H9 (cell line): ENCODE measurements around the gene EN1. TPM values are rescaled to one million over a fixed set of nuclear protein-coding genes. Genes with fewer than 3 reads are reported as not detected.

Source experiments
- DNase-seq: peaks from one replicate; pipeline ENCODE4 v3.0.0-alpha.2; 2017
- H2AFZ ChIP-seq: one replicate; pipeline ENCODE4 v1.6.1; 2013; ENCODE audit warnings: mild to moderate bottlenecking, low read length, control low read depth, moderate library complexity
- H2AK5ac ChIP-seq: 2 replicates; pipeline ENCODE4 v1.6.1; 2013; ENCODE audit warnings: low read length, control low read depth, mixed read lengths; ENCODE audit not compliant: insufficient read length
- H2BK120ac ChIP-seq: one replicate; pipeline ENCODE4 v1.6.1; 2013; ENCODE audit warnings: low read depth, mild to moderate bottlenecking, low read length, control low read depth, inconsistent platforms; ENCODE audit not compliant: poor library complexity, severe bottlenecking
- H2BK12ac ChIP-seq: 2 replicates; pipeline ENCODE4 v1.6.1; 2013; ENCODE audit warnings: low read length, control low read depth, mixed read lengths, low read depth; ENCODE audit not compliant: insufficient read length
- H2BK15ac ChIP-seq: 2 replicates; pipeline ENCODE4 v1.6.1; 2013; ENCODE audit warnings: low read depth, low read length, control low read depth
- H2BK20ac ChIP-seq: one replicate; pipeline ENCODE4 v1.6.1; 2013; ENCODE audit warnings: low read depth, mild to moderate bottlenecking, low read length, control low read depth, inconsistent platforms; ENCODE audit not compliant: poor library complexity, severe bottlenecking
- H2BK5ac ChIP-seq: 2 replicates; pipeline ENCODE4 v1.6.1; 2013; ENCODE audit warnings: low read length, control low read depth, mixed read lengths; ENCODE audit not compliant: insufficient read length
- H3K14ac ChIP-seq: 2 replicates; pipeline ENCODE4 v1.6.1; 2013; ENCODE audit warnings: low read length, control low read depth; ENCODE audit not compliant: insufficient read depth
- H3K18ac ChIP-seq: 2 replicates; pipeline ENCODE4 v1.6.1; 2013; ENCODE audit warnings: low read depth, mild to moderate bottlenecking, mixed read lengths, low read length, control low read depth; ENCODE audit not compliant: insufficient read length
- H3K23ac ChIP-seq: 2 replicates; pipeline ENCODE4 v1.6.1; 2013; ENCODE audit warnings: low read length, control low read depth, mixed read lengths, low read depth; ENCODE audit not compliant: insufficient read length
- H3K23me2 ChIP-seq: 2 replicates; pipeline ENCODE4 v1.6.1; 2013; ENCODE audit warnings: low read depth, mild to moderate bottlenecking, mixed read lengths, low read length, control low read depth; ENCODE audit not compliant: insufficient read length, poor library complexity, severe bottlenecking
- H3K27ac ChIP-seq: 2 replicates; pipeline ENCODE4 v1.5.1; 2013; ENCODE audit warnings: low read length, control low read depth, mixed read lengths, low read depth; ENCODE audit not compliant: insufficient read length
- H3K27me3 ChIP-seq: 2 replicates; pipeline ENCODE4 v1.6.1; 2013; ENCODE audit warnings: low read length, control low read depth, inconsistent platforms; ENCODE audit not compliant: insufficient read depth
- H3K4ac ChIP-seq: 2 replicates; pipeline ENCODE4 v1.6.1; 2013; ENCODE audit warnings: low read depth, mild to moderate bottlenecking, control low read depth, inconsistent platforms, low read length, moderate library complexity
- H3K4me1 ChIP-seq: 2 replicates; pipeline ENCODE4 v1.6.1; 2013; ENCODE audit warnings: low read length, control low read depth, inconsistent platforms; ENCODE audit not compliant: insufficient read depth
- H3K4me2 ChIP-seq: 2 replicates; pipeline ENCODE4 v1.6.1; 2013; ENCODE audit warnings: low read length, control low read depth, mixed read lengths; ENCODE audit not compliant: insufficient read length, insufficient read depth
- H3K56ac ChIP-seq: 2 replicates; pipeline ENCODE4 v1.6.1; 2013; ENCODE audit warnings: low read depth, mild to moderate bottlenecking, mixed read lengths, low read length, control low read depth; ENCODE audit not compliant: insufficient read length
- H3K79me1 ChIP-seq: 2 replicates; pipeline ENCODE4 v1.6.1; 2013; ENCODE audit warnings: low read depth, mild to moderate bottlenecking, moderate library complexity, low read length, control low read depth, inconsistent platforms; ENCODE audit not compliant: insufficient read depth, poor library complexity, severe bottlenecking
- H3K79me2 ChIP-seq: 2 replicates; pipeline ENCODE4 v1.6.1; 2013; ENCODE audit warnings: low read length, control low read depth, inconsistent platforms; ENCODE audit not compliant: insufficient read depth
- H3K9ac ChIP-seq: 2 replicates; pipeline ENCODE4 v1.6.1; 2013; ENCODE audit warnings: low read length, control low read depth, mixed read lengths; ENCODE audit not compliant: insufficient read length; ENCODE audit errors: extremely low read depth
- H3K9me3 ChIP-seq: one replicate; pipeline ENCODE4 v1.6.1; 2013; ENCODE audit warnings: low read depth, low read length, inconsistent platforms; ENCODE audit not compliant: control insufficient read depth
- H3T11ph ChIP-seq: one replicate; pipeline ENCODE4 v1.6.1; 2013; ENCODE audit warnings: mild to moderate bottlenecking, low read length, control low read depth, inconsistent platforms
- H4K20me1 ChIP-seq: one replicate; pipeline ENCODE4 v1.6.1; 2013; ENCODE audit not compliant: control insufficient read depth, insufficient read length, insufficient read depth
- H4K5ac ChIP-seq: 2 replicates; pipeline ENCODE4 v1.6.1; 2013; ENCODE audit warnings: low read depth, mild to moderate bottlenecking, mixed read lengths, low read length, control low read depth; ENCODE audit not compliant: insufficient read length
- H4K8ac ChIP-seq: replicated peaks from 2 replicates; pipeline ENCODE4 v1.6.1; 2013; ENCODE audit warnings: low read length, control low read depth, mixed read lengths, low read depth; ENCODE audit not compliant: insufficient read length
- H4K91ac ChIP-seq: 2 replicates; pipeline ENCODE4 v1.6.1; 2013; ENCODE audit warnings: low read depth, mild to moderate bottlenecking, moderate library complexity, mixed read lengths, low read length, control low read depth; ENCODE audit not compliant: insufficient read length
- H3K27ac Mint-ChIP-seq, 3 experiments: 2 replicates in 2 of 3; 3 replicates in 1 of 3; pipeline ENCODE4 v1.8.0; 2020 to 2021; ENCODE audit warnings: mixed read lengths in 3 of 3, mild to moderate bottlenecking in 1 of 3, moderate library complexity in 1 of 3
- H3K27me3 Mint-ChIP-seq: 2 replicates; pipeline ENCODE4 v1.8.0; 2021; ENCODE audit warnings: low read depth, mild to moderate bottlenecking, moderate library complexity, mixed read lengths
- H3K36me3 Mint-ChIP-seq, 3 experiments: 2 replicates in 2 of 3; 3 replicates in 1 of 3; pipeline ENCODE4 v1.8.0; 2020 to 2021; ENCODE audit warnings: low read depth in 3 of 3, mixed read lengths in 3 of 3; ENCODE audit not compliant: insufficient read depth in 1 of 3
- H3K4me1 Mint-ChIP-seq, 2 experiments: 2 replicates each; pipeline ENCODE4 v1.8.0; 2020; ENCODE audit warnings: mixed read lengths in 2 of 2
- H3K4me3 Mint-ChIP-seq, 2 experiments: 2 replicates in 1 of 2; 3 replicates in 1 of 2; pipeline ENCODE4 v1.8.0; 2020 to 2021; ENCODE audit warnings: mild to moderate bottlenecking in 2 of 2, mixed read lengths in 2 of 2, moderate library complexity in 1 of 2
- H3K9me3 Mint-ChIP-seq, 2 experiments: 2 replicates in 1 of 2; 3 replicates in 1 of 2; pipeline ENCODE4 v1.8.0; 2020; ENCODE audit warnings: mild to moderate bottlenecking in 2 of 2, mixed read lengths in 2 of 2, moderate library complexity in 1 of 2
- CTCF ChIP-seq: fragments of 200-600 bp; sonication (generic); conservative IDR thresholded peaks from 3 replicates; pipeline ENCODE4 v1.8.0; 2021; ENCODE audit warnings: antibody characterized with exemption, mild to moderate bottlenecking
- WGBS: extraction: QIAGEN DNeasy Blood & Tissue Kit; methylation state at CpG from one replicate; pipeline ENCODE4 v1.1.7; 2013; ENCODE audit warnings: missing lambda C conversion rate, low lambda C conversion rate, mixed read lengths; ENCODE audit not compliant: insufficient read length; ENCODE audit errors: extremely low coverage; 5-methylcytosine and 5-hydroxymethylcytosine counted together
- total RNA-seq: library from RNA; stranded (reverse); gene quantifications from 2 replicates; pipeline ENCODE4 v1.2.1, GENCODE V29; 2021

The EN1 gene
- total RNA-seq, 1 experiment from 2014 or later: not detected

- Histone ChIP-seq H2AK5ac (no peak overlapping the region), H2BK5ac (no peak overlapping the region), H3K79me2 (no peaks in the 10 kb centered on the region), H3K4me2 (peak overlapping the region; percentile 55), H2BK12ac (no peak overlapping the region), H3K4ac (no peak overlapping the region), H3K4me1 (0 out of 2 replicates have a peak, but pooled peaks cover 2% of the 10 kb centered on the region), H3K9ac (no peak overlapping the region), H3T11ph (no peak overlapping the region), H3K14ac (no peak overlapping the region), H4K91ac (no peak overlapping the region), H2BK120ac (no peak overlapping the region), H3K18ac (no peak overlapping the region), H3K9me3 (no peaks in the 10 kb centered on the region), H4K20me1 (peaks cover 4% of the 10 kb centered on the region), H4K8ac (no peak overlapping the region), H2AFZ (no peak overlapping the region), H3K79me1 (no peaks in the 10 kb centered on the region), H2BK20ac (no peak overlapping the region), H3K27me3 (peaks cover 97% of the 10 kb centered on the region), H3K56ac (no peak overlapping the region), H4K5ac (no peak overlapping the region), H3K23me2 (peaks cover 16% of the 10 kb centered on the region), H3K27ac (no peak overlapping the region), H2BK15ac (no peak overlapping the region), H3K23ac (no peak overlapping the region)
- peak; percentile 46 for DNase-seq
- Mint-ChIP-seq H3K9me3 (peaks cover 0 to 9% of the 10 kb centered on the region in 2 experiments; a peak in 2 of 5 replicates), H3K36me3 (no peaks in the 10 kb centered on the region; a peak in 1 of 7 replicates), H3K27me3 (peaks cover 100% of the 10 kb centered on the region), H3K4me3 (peak overlapping the region in 1 of 2 experiments; percentile 74; a peak in 3 of 5 replicates), H3K27ac (no peak overlapping the region; a peak in 1 of 7 replicates), H3K4me1 (peaks cover 32 to 68% of the 10 kb centered on the region in 2 experiments)
- no peak for TF ChIP-seq CTCF
- no CpG with 5 or more reads among the region's 42 CpGs for WGBS
Observed at GRCh38 chr2:118853651-118854291, 6.3 kb upstream of the EN1 start.
